GM12878 (cell line): ENCODE results near the gene RAD52. TPM values are rescaled to one million over a fixed set of nuclear protein-coding genes. Genes with fewer than 3 reads are reported as not detected.

Experiments
- ATAC-seq: fragments of 200-7000 bp; cut with Tn5 transposase; 3 replicates; pipeline ENCODE4 v1.9.1; 2020; ENCODE audit warnings: mild to moderate bottlenecking, moderate library complexity
- BruUV-seq: library from RNA; stranded (reverse); fragments of 400-500 nt; replicated peaks from 2 replicates; lab custom pipeline; 2021; lab: Mats Ljungman, UMichigan
- CTCF ChIA-PET: fragments of 300-600 bp; sonication (Branson Sonifier 250); formaldehyde crosslinking; extraction: SDS; loops from one replicate; lab custom pipeline; 2021; ENCODE audit warnings: inconsistent platforms; lab: Yijun Ruan, JAX
- POLR2A ChIA-PET: fragments of 350-600 bp; formaldehyde crosslinking; extraction: SDS; loops from one replicate; lab custom pipeline; 2021; ENCODE audit warnings: inconsistent platforms; lab: Charles Lee
- RAD21 ChIA-PET: fragments of 300-600 bp; sonication (Branson Sonifier 250); formaldehyde crosslinking; loops from one replicate; lab custom pipeline; 2023; ENCODE audit warnings: antibody characterized with exemption; ENCODE audit not compliant: unreplicated experiment; lab: Charles Lee
- SMC1A ChIA-PET: fragments of 300-600 bp; sonication (Branson Sonifier 250); formaldehyde crosslinking; loops from one replicate; lab custom pipeline; 2023; ENCODE audit not compliant: unreplicated experiment, uncharacterized antibody; lab: Charles Lee
- DNase-seq: peaks from one replicate; pipeline ENCODE4 v3.0.0-alpha.2; 2011; ENCODE audit warnings: low read depth, low spot score
- FAIRE-seq: peaks from 3 replicates; lab custom pipeline; 2011; peaks lifted over from hg19 to GRCh38; lab: Jason Lieb, UNC
- H2AFZ ChIP-seq: 2 replicates; pipeline ENCODE4 v1.6.0; 2011; ENCODE audit warnings: low read depth, low read length, control low read depth; ENCODE audit not compliant: control insufficient read depth
- H3K27ac ChIP-seq: 2 replicates; pipeline ENCODE4 v1.5.1; 2011; ENCODE audit warnings: control low read depth; ENCODE audit not compliant: control insufficient read depth, insufficient read depth
- H3K27me3 ChIP-seq, 2 experiments: replicated peaks in 1 of 2; 2 replicates each; pipeline versions ENCODE4 v1.6.0 to v1.6.1; 2011; ENCODE audit warnings: low read length in 1 of 2; ENCODE audit not compliant: control insufficient read depth in 2 of 2, insufficient read depth in 2 of 2
- H3K36me3 ChIP-seq, 2 experiments: 2 replicates each; pipeline ENCODE4 v1.5.1; 2011; ENCODE audit warnings: low read length in 1 of 2; ENCODE audit not compliant: control insufficient read depth in 2 of 2, insufficient read depth in 2 of 2
- H3K4me1 ChIP-seq: 2 replicates; pipeline ENCODE4 v1.6.1; 2011; ENCODE audit warnings: mild to moderate bottlenecking, low read length, moderate library complexity, mixed read lengths; ENCODE audit not compliant: control insufficient read depth, insufficient read depth
- H3K4me2 ChIP-seq: 2 replicates; pipeline ENCODE4 v1.6.0; 2011; ENCODE audit warnings: control low read depth; ENCODE audit not compliant: control insufficient read depth, insufficient read depth
- H3K4me3 ChIP-seq: fragments of 200-600 bp; sonication (generic); 2 replicates; pipeline ENCODE4 v1.5.1; 2016
- H3K79me2 ChIP-seq: 2 replicates; pipeline ENCODE4 v1.6.0; 2011; ENCODE audit warnings: low read length; ENCODE audit not compliant: control insufficient read depth, insufficient read depth
- H3K9ac ChIP-seq: 2 replicates; pipeline ENCODE4 v1.8.0; 2011; ENCODE audit warnings: low read length, control low read depth, mixed read lengths; ENCODE audit not compliant: control insufficient read depth, insufficient read depth
- H3K9me3 ChIP-seq: replicated peaks from 3 replicates; pipeline ENCODE4 v1.5.1; 2011; ENCODE audit warnings: mild to moderate bottlenecking, low read length; ENCODE audit not compliant: control insufficient read depth, insufficient read depth
- H4K20me1 ChIP-seq: 2 replicates; pipeline ENCODE4 v1.6.0; 2011; ENCODE audit not compliant: control insufficient read depth, insufficient read depth
- BCL11A ChIP-seq: IDR thresholded peaks from 2 replicates; pipeline ENCODE4 v1.6.1; 2011; ENCODE audit warnings: low read depth, low read length
- CHD2 ChIP-seq: IDR thresholded peaks from 2 replicates; pipeline ENCODE4 v1.6.1; 2011; ENCODE audit warnings: low read depth, low read length, improper control_type of control experiment, borderline replicate concordance
- HSF1 ChIP-seq: fragments of 150-350 bp; IDR thresholded peaks from 2 replicates; pipeline ENCODE4 v1.6.1; 2014; ENCODE audit warnings: mild to moderate bottlenecking, low read depth, low read length
- IKZF2 ChIP-seq, 2 experiments: fragments of 450-650 bp; IDR thresholded peaks; 2 replicates each; pipeline ENCODE4 v1.6.1; 2017; ENCODE audit warnings: mild to moderate bottlenecking in 2 of 2, moderate library complexity in 2 of 2
- MLLT1 ChIP-seq: fragments of 450-650 bp; IDR thresholded peaks from 2 replicates; pipeline ENCODE4 v1.6.1; 2016; ENCODE audit warnings: mild to moderate bottlenecking
- MXI1 ChIP-seq: fragments of 150-350 bp; IDR thresholded peaks from 2 replicates; pipeline ENCODE4 v1.6.1; 2011; ENCODE audit warnings: low read depth, mild to moderate bottlenecking, inconsistent platforms, low read length, improper control_type of control experiment
- NFYB ChIP-seq: IDR thresholded peaks from 2 replicates; pipeline ENCODE4 v1.6.1; 2011; ENCODE audit warnings: low read depth, mild to moderate bottlenecking, low read length, improper control_type of control experiment, moderate library complexity; ENCODE audit not compliant: insufficient read depth
- NR2F1 ChIP-seq: fragments of 450-650 bp; conservative IDR thresholded peaks from 2 replicates; pipeline ENCODE4 v1.6.1; 2017; ENCODE audit warnings: mild to moderate bottlenecking
- RAD21 ChIP-seq: IDR thresholded peaks from 2 replicates; pipeline ENCODE4 v1.6.1; 2011; ENCODE audit warnings: mild to moderate bottlenecking, low read depth, low read length, moderate library complexity; ENCODE audit not compliant: insufficient read depth
- RB1 ChIP-seq: fragments of 450-650 bp; formaldehyde crosslinking; IDR thresholded peaks from 2 replicates; pipeline ENCODE4 v1.6.1; 2017; ENCODE audit warnings: mild to moderate bottlenecking, borderline replicate concordance
- TCF3 ChIP-seq: IDR thresholded peaks from 2 replicates; pipeline ENCODE4 v1.6.1; 2012; ENCODE audit warnings: low read depth, mild to moderate bottlenecking, low read length, borderline replicate concordance; ENCODE audit not compliant: insufficient read depth
- ZNF592 ChIP-seq: fragments of 450-650 bp; IDR thresholded peaks from 2 replicates; pipeline ENCODE4 v1.6.1; 2017; ENCODE audit warnings: mild to moderate bottlenecking, moderate library complexity
- ZNF687 ChIP-seq: fragments of 450-650 bp; IDR thresholded peaks from 2 replicates; pipeline ENCODE4 v1.6.1; 2017; ENCODE audit warnings: mild to moderate bottlenecking, moderate library complexity
- WGBS: methylation state at CpG from one replicate; pipeline ENCODE4 v1.1.6; 2016; ENCODE audit warnings: low lambda C conversion rate; ENCODE audit not compliant: insufficient replicate concordance, insufficient coverage; ENCODE audit errors: missing lambda C conversion rate; 5-methylcytosine and 5-hydroxymethylcytosine counted together
- in situ Hi-C: fragments of 300-500 bp; cut with MboI; formaldehyde crosslinking; loops from 9 replicates; pipeline ENCODE4 v1.14.3; 2018; ENCODE audit warnings: mixed read lengths
- intact Hi-C: fragments of 100-400 bp; cut with micrococcal nuclease; formaldehyde crosslinking; loops from one replicate; pipeline ENCODE4 v1.14.2; 2022; ENCODE audit not compliant: unreplicated experiment
- polyA plus RNA-seq, 11 experiments: library from polyadenylated mRNA; depleted of rRNA in 4 of 11; unstranded in 6 of 11; stranded (reverse) in 5 of 11; fragments of >200 nt; fragmentation: Nextera tagmentation in 4 of 11; fragmentation: Illumina TruSeq in 1 of 11; extraction: Ambion mirVana in 4 of 11; extraction: Trizol in 1 of 11; gene quantifications; 1 replicate in 1 of 11; 2 replicates in 10 of 11; pipeline versions ENCODE4 v1.2.1 to v1.2.3, GENCODE V29; 2011 to 2016; ENCODE audit warnings: inconsistent platforms in 2 of 11, missing spikeins in 2 of 11, low read depth in 1 of 11
- total RNA-seq, 4 experiments: library from RNA; depleted of rRNA in 3 of 4; stranded (reverse); fragments of >200 nt in 3 of 4; fragmentation: Illumina TruSeq in 1 of 4; extraction: Trizol in 1 of 4; gene quantifications; 2 replicates each; pipeline versions ENCODE4 v1.2.1 to v1.2.3, GENCODE V29; 2013 to 2021

Gene RAD52
- total and polyA plus RNA-seq, 10 of the 15 experiments (the other 5 are each of a cell fraction or from before 2014, with no cell fraction given): 2.0 to 15.7 (median 8.9) TPM

- H3K27me3 ChIP-seq: no peaks in the 10 kb centered on the region
- no peak overlapping the region for H3K9ac ChIP-seq
- intact Hi-C loops: no loop called here
- ATAC-seq (no peak), DNase-seq (no peak), FAIRE-seq (no peak)
- WGBS: 90% methylated on average over 12 of the region's 12 CpGs
- ChIA-PET SMC1A (interaction anchor here (0.5 kb wide), 1 partner anchor 27 kb away, joined by 3 read pairs; no protein-coding TSS in a partner anchor), POLR2A (no interaction called here), CTCF (interaction anchor here (0.6 kb wide), 1 partner anchor 352 kb away, joined by 3 read pairs; no protein-coding TSS in a partner anchor), RAD21 (no interaction called here)
- no TSS peak for BruUV-seq
- no peaks in the 10 kb centered on the region for H4K20me1 ChIP-seq
- H3K9me3 ChIP-seq: no peaks in the 10 kb centered on the region
- no peak overlapping the region for H3K4me3 ChIP-seq
- H3K79me2 ChIP-seq: no peaks in the 10 kb centered on the region
- H3K27ac ChIP-seq: no peak overlapping the region
- H3K4me2 ChIP-seq: no peak overlapping the region
- in situ Hi-C loops: no loop called here
- H3K4me1 ChIP-seq: no peaks in the 10 kb centered on the region
- peaks cover 8 to 21% of the 10 kb centered on the region in 2 experiments for H3K36me3 ChIP-seq
- no peak overlapping the region for H2AFZ ChIP-seq
- TF ChIP-seq MXI1: no peak
- no peak for TF ChIP-seq RAD21
- no peak for TF ChIP-seq IKZF2 (IDR thresholded peaks at IDR 0.05)
- TF ChIP-seq NR2F1: no peak
- TF ChIP-seq MLLT1: no peak
- TF ChIP-seq TCF3: no peak
- no peak for TF ChIP-seq CHD2
- TF ChIP-seq ZNF592: no peak
- TF ChIP-seq HSF1: no peak
- TF ChIP-seq BCL11A: no peak
- no peak for TF ChIP-seq ZNF687
- TF ChIP-seq NFYB: no peak
- no peak for TF ChIP-seq RB1
Measured at GRCh38 chr12:926641-927040, 22.9 kb downstream of the RAD52 start.
